Measurements from ENCODE around the gene EMC8.

DNA sequence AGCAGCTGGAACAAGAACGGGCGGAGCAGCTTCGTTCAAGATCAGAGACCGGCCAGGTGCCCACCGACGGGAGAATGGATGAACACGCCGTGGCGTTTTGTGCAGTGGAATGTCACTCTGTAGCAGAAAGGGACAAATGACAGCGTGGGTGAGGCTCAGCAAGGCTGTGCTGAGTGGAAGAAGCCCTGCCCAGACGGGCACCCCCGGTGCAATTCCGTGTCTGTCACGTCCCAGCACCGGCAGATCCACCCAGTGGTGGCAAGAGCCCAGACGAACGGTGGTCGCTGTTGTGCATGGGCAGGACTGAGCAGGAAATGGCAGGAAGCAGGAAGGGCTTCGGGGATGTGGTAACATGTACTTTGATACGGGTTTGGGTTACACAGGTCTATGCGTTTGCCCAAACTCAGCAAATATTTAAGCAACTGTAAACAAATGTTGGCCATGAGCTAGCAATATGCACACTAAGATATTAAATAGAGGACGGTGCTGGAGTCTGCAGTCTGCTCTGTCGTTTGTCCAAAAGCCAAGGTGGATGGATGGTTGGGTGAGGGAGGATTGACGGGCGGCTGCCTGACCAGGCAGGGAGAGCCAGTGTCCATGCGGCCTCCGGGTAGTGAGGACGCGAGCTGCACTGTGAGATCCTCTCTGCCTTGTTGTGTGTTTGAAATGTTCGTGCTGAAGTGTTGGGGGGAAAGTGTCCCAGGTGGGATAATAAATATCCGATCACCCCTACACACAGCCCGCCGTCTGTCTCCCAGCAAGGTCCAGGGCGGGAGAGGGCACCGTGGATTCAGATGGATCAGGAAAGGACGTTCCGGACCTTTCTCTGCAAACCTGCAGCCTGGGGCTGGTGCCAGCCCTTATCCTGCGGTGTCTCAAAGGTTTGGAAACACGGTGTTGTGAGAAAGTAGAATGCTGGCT is 48.6 kb upstream of the EMC8 start:
- TF ChIP-seq, protein P1, sequence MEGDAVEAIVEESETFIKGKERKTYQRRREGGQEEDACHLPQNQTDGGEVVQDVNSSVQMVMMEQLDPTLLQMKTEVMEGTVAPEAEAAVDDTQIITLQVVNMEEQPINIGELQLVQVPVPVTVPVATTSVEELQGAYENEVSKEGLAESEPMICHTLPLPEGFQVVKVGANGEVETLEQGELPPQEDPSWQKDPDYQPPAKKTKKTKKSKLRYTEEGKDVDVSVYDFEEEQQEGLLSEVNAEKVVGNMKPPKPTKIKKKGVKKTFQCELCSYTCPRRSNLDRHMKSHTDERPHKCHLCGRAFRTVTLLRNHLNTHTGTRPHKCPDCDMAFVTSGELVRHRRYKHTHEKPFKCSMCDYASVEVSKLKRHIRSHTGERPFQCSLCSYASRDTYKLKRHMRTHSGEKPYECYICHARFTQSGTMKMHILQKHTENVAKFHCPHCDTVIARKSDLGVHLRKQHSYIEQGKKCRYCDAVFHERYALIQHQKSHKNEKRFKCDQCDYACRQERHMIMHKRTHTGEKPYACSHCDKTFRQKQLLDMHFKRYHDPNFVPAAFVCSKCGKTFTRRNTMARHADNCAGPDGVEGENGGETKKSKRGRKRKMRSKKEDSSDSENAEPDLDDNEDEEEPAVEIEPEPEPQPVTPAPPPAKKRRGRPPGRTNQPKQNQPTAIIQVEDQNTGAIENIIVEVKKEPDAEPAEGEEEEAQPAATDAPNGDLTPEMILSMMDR (IDR thresholded peaks at IDR 0.05) = no peak
- TF ChIP-seq POLR2A (IDR thresholded peaks at IDR 0.05) = peak; percentile 82

Measured in right lobe of liver (tissue), 4 donors.